Measurements from ENCODE around the gene RLN3.

DNA sequence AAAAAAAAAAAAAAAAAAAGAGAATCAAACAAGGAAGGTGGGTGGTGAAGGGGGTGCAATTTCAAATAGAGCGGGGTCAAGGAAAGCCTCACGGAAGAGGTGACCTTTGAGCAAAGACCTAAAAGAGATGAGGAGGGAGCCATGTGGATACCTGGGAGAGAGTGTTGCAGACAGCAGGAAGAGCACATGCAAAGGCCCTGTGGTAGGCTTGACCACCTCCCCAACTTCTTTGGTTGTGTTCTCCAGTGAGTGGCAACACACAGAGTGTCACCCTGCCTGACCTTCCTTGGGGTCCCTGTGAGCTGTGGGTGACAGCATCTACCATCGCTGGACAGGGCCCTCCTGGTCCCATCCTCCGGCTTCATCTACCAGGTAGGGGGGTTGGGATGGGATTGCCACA is 22.6 kb downstream of the RLN3 start:
- no peak for TF ChIP-seq EZH2 (IDR thresholded peaks at IDR 0.05; ENCODE audit: insufficient read depth, poor library complexity, severe bottlenecking)
- TF ChIP-seq EZH2phosphoT487 (IDR thresholded peaks at IDR 0.05; ENCODE audit: insufficient read depth, low read depth): no peak
